Measurements from ENCODE around the gene SLC38A11. TPM values are rescaled to one million over a fixed set of nuclear protein-coding genes. Genes with fewer than 3 reads are reported as not detected.

The SLC38A11 gene
- total and polyA plus RNA-seq, 2 donors = 0.85 to 2.4 TPM

GRCh38 chr2:164896634-164897355 lies 58.5 kb downstream of the SLC38A11 start:
- Histone ChIP-seq H3K27ac (ENCODE audit: low read depth) (no peak overlapping the region), H3K4me1 (ENCODE audit: insufficient read depth) (no peaks in the 10 kb centered on the region), H3K36me3 (ENCODE audit: insufficient read depth) (no peaks in the 10 kb centered on the region), H3K4me3 (ENCODE audit: low read depth, low read length) (no peak overlapping the region)
- 55% methylated on average over 3 of the region's 3 CpGs for WGBS
- no peak for DNase-seq (ENCODE audit: extremely low spot score)

- H3K4me1 ChIP-seq (ENCODE audit: insufficient read depth) = no peaks in the 10 kb centered on the region
- H3K4me3 ChIP-seq (ENCODE audit: low read depth, low read length) = no peak overlapping the region
- no peaks in the 10 kb centered on the region for H3K36me3 ChIP-seq (ENCODE audit: insufficient read depth)
- DNase-seq (ENCODE audit: extremely low spot score) = no peak
- H3K27ac ChIP-seq (ENCODE audit: low read depth) = no peak overlapping the region
- 83% methylated on average over 4 of the region's 4 CpGs for WGBS
Measured at GRCh38 chr2:164896226-164896625, 59.1 kb downstream of the SLC38A11 start.

- H3K4me3 ChIP-seq (ENCODE audit: low read depth, low read length) = no peak overlapping the region
- H3K27ac ChIP-seq (ENCODE audit: low read depth) = no peak overlapping the region
- no peaks in the 10 kb centered on the region for H3K36me3 ChIP-seq (ENCODE audit: insufficient read depth)
- no peaks in the 10 kb centered on the region for H3K4me1 ChIP-seq (ENCODE audit: insufficient read depth)
- 57% methylated on average over 5 of the region's 5 CpGs for WGBS
- DNase-seq (ENCODE audit: extremely low spot score) = no peak
Measured at GRCh38 chr2:164891460-164891859, 63.9 kb downstream of the SLC38A11 start.

- Histone ChIP-seq H3K36me3 (ENCODE audit: insufficient read depth) (no peaks in the 10 kb centered on the region), H3K4me1 (ENCODE audit: insufficient read depth) (no peaks in the 10 kb centered on the region), H3K4me3 (ENCODE audit: low read depth, low read length) (no peak overlapping the region), H3K27ac (ENCODE audit: low read depth) (no peak overlapping the region)
- DNase-seq (ENCODE audit: extremely low spot score) = no peak
- 30% methylated on average over 4 of the region's 4 CpGs for WGBS
Measured at GRCh38 chr2:164890544-164890943, 64.8 kb downstream of the SLC38A11 start.

GRCh38 chr2:164888592-164888991 lies 66.7 kb downstream of the SLC38A11 start:
- Histone ChIP-seq H3K36me3 (ENCODE audit: insufficient read depth) (no peaks in the 10 kb centered on the region), H3K27ac (ENCODE audit: low read depth) (no peak overlapping the region), H3K4me3 (ENCODE audit: low read depth, low read length) (no peak overlapping the region), H3K4me1 (ENCODE audit: insufficient read depth) (no peaks in the 10 kb centered on the region)
- DNase-seq (ENCODE audit: extremely low spot score) = no peak
- WGBS = 83% methylated on average over 3 of the region's 3 CpGs

GRCh38 chr2:164887434-164888144 lies 67.7 kb downstream of the SLC38A11 start:
- WGBS = 60% methylated on average over 4 of the region's 4 CpGs
- no peaks in the 10 kb centered on the region for H3K4me1 ChIP-seq (ENCODE audit: insufficient read depth)
- no peaks in the 10 kb centered on the region for H3K36me3 ChIP-seq (ENCODE audit: insufficient read depth)
- no peak overlapping the region for H3K4me3 ChIP-seq (ENCODE audit: low read depth, low read length)
- DNase-seq (ENCODE audit: extremely low spot score) = no peak
- no peak overlapping the region for H3K27ac ChIP-seq (ENCODE audit: low read depth)

- WGBS = 70% methylated on average over 9 of the region's 9 CpGs
- no peak overlapping the region for H3K27ac ChIP-seq (ENCODE audit: low read depth)
- no peaks in the 10 kb centered on the region for H3K4me1 ChIP-seq (ENCODE audit: insufficient read depth)
- DNase-seq (ENCODE audit: extremely low spot score) = no peak
- H3K4me3 ChIP-seq (ENCODE audit: low read depth, low read length) = no peak overlapping the region
- H3K36me3 ChIP-seq (ENCODE audit: insufficient read depth) = no peaks in the 10 kb centered on the region
Measured at GRCh38 chr2:164882276-164882675, 73.0 kb downstream of the SLC38A11 start.

- Histone ChIP-seq H3K4me3 (ENCODE audit: low read depth, low read length) (no peak overlapping the region), H3K4me1 (ENCODE audit: insufficient read depth) (no peaks in the 10 kb centered on the region), H3K27ac (ENCODE audit: low read depth) (no peak overlapping the region), H3K36me3 (ENCODE audit: insufficient read depth) (no peaks in the 10 kb centered on the region)
- DNase-seq (ENCODE audit: extremely low spot score) = no peak
- 94% methylated on average over 1 of the region's 1 CpG for WGBS
Measured at GRCh38 chr2:164881524-164881923, 73.8 kb downstream of the SLC38A11 start.

GRCh38 chr2:164879901-164880535 lies 75.3 kb downstream of the SLC38A11 start:
- 28% methylated on average over 2 of the region's 2 CpGs for WGBS

GRCh38 chr2:164877927-164878326 lies 77.4 kb downstream of the SLC38A11 start:
- no peak overlapping the region for H3K27ac ChIP-seq (ENCODE audit: low read depth)
- DNase-seq (ENCODE audit: extremely low spot score) = no peak
- H3K4me1 ChIP-seq (ENCODE audit: insufficient read depth) = no peaks in the 10 kb centered on the region
- H3K4me3 ChIP-seq (ENCODE audit: low read depth, low read length) = no peak overlapping the region
- no peaks in the 10 kb centered on the region for H3K36me3 ChIP-seq (ENCODE audit: insufficient read depth)

More at GRCh38 chr2:164879901-164880535, 75.3 kb downstream of the SLC38A11 start:
- no peak for DNase-seq (ENCODE audit: extremely low spot score)
- no peak overlapping the region for H3K27ac ChIP-seq (ENCODE audit: low read depth)
- no peaks in the 10 kb centered on the region for H3K36me3 ChIP-seq (ENCODE audit: insufficient read depth)
- H3K4me1 ChIP-seq (ENCODE audit: insufficient read depth) = no peaks in the 10 kb centered on the region
- no peak overlapping the region for H3K4me3 ChIP-seq (ENCODE audit: low read depth, low read length)

GRCh38 chr2:164877169-164877568 lies 78.2 kb downstream of the SLC38A11 start:
- 93% methylated on average over 4 of the region's 4 CpGs for WGBS
- no peaks in the 10 kb centered on the region for H3K36me3 ChIP-seq (ENCODE audit: insufficient read depth)
- H3K4me3 ChIP-seq (ENCODE audit: low read depth, low read length) = no peak overlapping the region

GRCh38 chr2:164875334-164876205 lies 79.8 kb downstream of the SLC38A11 start:
- Histone ChIP-seq H3K36me3 (ENCODE audit: insufficient read depth) (no peaks in the 10 kb centered on the region), H3K4me3 (ENCODE audit: low read depth, low read length) (no peak overlapping the region), H3K27ac (ENCODE audit: low read depth) (no peak overlapping the region), H3K4me1 (ENCODE audit: insufficient read depth) (no peaks in the 10 kb centered on the region)
- no peak for DNase-seq (ENCODE audit: extremely low spot score)
- 97% methylated on average over 10 of the region's 10 CpGs for WGBS

More at GRCh38 chr2:164877169-164877568, 78.2 kb downstream of the SLC38A11 start:
- Histone ChIP-seq H3K4me1 (ENCODE audit: insufficient read depth) (no peaks in the 10 kb centered on the region), H3K27ac (ENCODE audit: low read depth) (no peak overlapping the region)
- no peak for DNase-seq (ENCODE audit: extremely low spot score)

GRCh38 chr2:164873210-164873908 lies 82.0 kb downstream of the SLC38A11 start:
- Histone ChIP-seq H3K4me3 (ENCODE audit: low read depth, low read length) (no peak overlapping the region), H3K27ac (ENCODE audit: low read depth) (no peak overlapping the region), H3K36me3 (ENCODE audit: insufficient read depth) (no peaks in the 10 kb centered on the region), H3K4me1 (ENCODE audit: insufficient read depth) (no peaks in the 10 kb centered on the region)
- WGBS = 86% methylated on average over 9 of the region's 9 CpGs
- no peak for DNase-seq (ENCODE audit: extremely low spot score)
